Sigmoid colon (tissue), 7 donors: Measurements from ENCODE around the gene LRRD1. TPM values are rescaled to one million over a fixed set of nuclear protein-coding genes. Genes with fewer than 3 reads are reported as not detected.
"Not testable (repeated sequence)": the region's sequence is repeated elsewhere in the genome, so short reads cannot be mapped to it uniquely, and the experiment has no call there.

ENCODE experiments used
- DNase-seq: peaks from one replicate; pipeline ENCODE4 v3.0.0-alpha.2; 2019
- H3K27ac ChIP-seq, 4 donors: fragments of 200-600 bp; sonication (generic); one replicate each; pipeline ENCODE4 v1.5.1; 2016 to 2019; ENCODE audit warnings: mild to moderate bottlenecking in 1 of 4
- H3K27me3 ChIP-seq, 3 donors: fragments of 200-600 bp; sonication (generic); one replicate each; pipeline ENCODE4 v1.5.1; 2019; ENCODE audit warnings: mild to moderate bottlenecking in 1 of 3
- H3K36me3 ChIP-seq, 4 donors: fragments of 200-600 bp; sonication (generic); one replicate each; pipeline ENCODE4 v1.5.1; 2016 to 2019
- H3K4me1 ChIP-seq, 4 donors: fragments of 200-600 bp; sonication (generic); one replicate each; pipeline ENCODE4 v1.5.1; 2017 to 2019
- H3K4me3 ChIP-seq, 4 donors: fragments of 200-600 bp; sonication (generic); one replicate each; pipeline ENCODE4 v1.5.1; 2017 to 2019; ENCODE audit warnings: mild to moderate bottlenecking in 2 of 4, moderate library complexity in 1 of 4
- H3K9me3 ChIP-seq, 4 donors: fragments of 200-600 bp in 3 of 4; sonication (generic) in 3 of 4; one replicate each; pipeline versions ENCODE4 v1.5.1 to v1.6.1; 2013 to 2019
- EP300 ChIP-seq, 4 donors: sonication (generic); formaldehyde crosslinking; IDR thresholded peaks; one replicate each; pipeline ENCODE4 v1.6.1; 2017; ENCODE audit warnings: antibody characterized with exemption in 4 of 4
- POLR2A ChIP-seq, 2 donors: fragments of 450-650 bp; IDR thresholded peaks; one replicate each; pipeline ENCODE4 v1.6.1; 2016; ENCODE audit warnings: antibody characterized with exemption in 2 of 2, mild to moderate bottlenecking in 2 of 2, moderate library complexity in 2 of 2
- POLR2AphosphoS5 ChIP-seq, 4 donors: sonication (generic); formaldehyde crosslinking; IDR thresholded peaks; one replicate each; pipeline ENCODE4 v1.6.1; 2017; ENCODE audit warnings: antibody characterized with exemption in 4 of 4
- WGBS, 2 donors: extraction: QIAGEN DNeasy Blood & Tissue Kit; methylation state at CpG; one replicate each; pipeline ENCODE4 v1.1.7; 2013; 5-methylcytosine and 5-hydroxymethylcytosine counted together
- intact Hi-C: fragments of 100-400 bp; cut with DNase I; formaldehyde crosslinking; loops from one replicate; pipeline ENCODE4 v1.15.1; 2023
- polyA plus RNA-seq, 3 donors: library from polyadenylated mRNA; stranded (reverse); fragments of 200-250 nt; gene quantifications; one replicate each; pipeline ENCODE4 v1.2.3, GENCODE V29; 2013
- total RNA-seq, 4 donors: library from RNA; depleted of rRNA; stranded (reverse); fragments of >200 nt; gene quantifications; one replicate each; pipeline ENCODE4 v1.1.0, GENCODE V29; 2016
- TF ChIP-seq, protein P1 (sequence below), 4 experiments: fragments of 450-650 bp in 3 of 4; fragments of 200-600 bp in 1 of 4; IDR thresholded peaks; one replicate each; pipeline ENCODE4 v1.5.1; 2016 to 2019; ENCODE audit warnings: antibody characterized with exemption in 4 of 4, mild to moderate bottlenecking in 3 of 4, moderate library complexity in 2 of 4
- donor health status: healthy with polysubstance abuse.
- donor health status: Bipolar disorder and iron deficiency.
- donor health status: healthy.

LRRD1 gene
- total and polyA plus RNA-seq, 7 donors: under 0.01 to 0.83 (median 0.04) TPM; not detected in 4

GRCh38 chr7:92150450-92151017 is 28.4 kb downstream of the LRRD1 start:
- intact Hi-C loops: no loop called here
- Histone ChIP-seq H3K27ac (no peak overlapping the region), H3K9me3 (no peaks in the 10 kb centered on the region), H3K36me3 (no peaks in the 10 kb centered on the region), H3K4me3 (no peak overlapping the region), H3K4me1 (no peaks in the 10 kb centered on the region), H3K27me3 (no peaks in the 10 kb centered on the region)
- TF ChIP-seq POLR2A (IDR thresholded peaks at IDR 0.05) (no peak), POLR2AphosphoS5 (IDR thresholded peaks at IDR 0.05) (no peak), EP300 (IDR thresholded peaks at IDR 0.05) (no peak)
- TF ChIP-seq, protein P1, sequence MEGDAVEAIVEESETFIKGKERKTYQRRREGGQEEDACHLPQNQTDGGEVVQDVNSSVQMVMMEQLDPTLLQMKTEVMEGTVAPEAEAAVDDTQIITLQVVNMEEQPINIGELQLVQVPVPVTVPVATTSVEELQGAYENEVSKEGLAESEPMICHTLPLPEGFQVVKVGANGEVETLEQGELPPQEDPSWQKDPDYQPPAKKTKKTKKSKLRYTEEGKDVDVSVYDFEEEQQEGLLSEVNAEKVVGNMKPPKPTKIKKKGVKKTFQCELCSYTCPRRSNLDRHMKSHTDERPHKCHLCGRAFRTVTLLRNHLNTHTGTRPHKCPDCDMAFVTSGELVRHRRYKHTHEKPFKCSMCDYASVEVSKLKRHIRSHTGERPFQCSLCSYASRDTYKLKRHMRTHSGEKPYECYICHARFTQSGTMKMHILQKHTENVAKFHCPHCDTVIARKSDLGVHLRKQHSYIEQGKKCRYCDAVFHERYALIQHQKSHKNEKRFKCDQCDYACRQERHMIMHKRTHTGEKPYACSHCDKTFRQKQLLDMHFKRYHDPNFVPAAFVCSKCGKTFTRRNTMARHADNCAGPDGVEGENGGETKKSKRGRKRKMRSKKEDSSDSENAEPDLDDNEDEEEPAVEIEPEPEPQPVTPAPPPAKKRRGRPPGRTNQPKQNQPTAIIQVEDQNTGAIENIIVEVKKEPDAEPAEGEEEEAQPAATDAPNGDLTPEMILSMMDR (IDR thresholded peaks at IDR 0.05): no peak
- WGBS, 2 donors: 67 to 87% methylated on average over 1 of the region's 1 CpG
- DNase-seq: no peak

DNA sequence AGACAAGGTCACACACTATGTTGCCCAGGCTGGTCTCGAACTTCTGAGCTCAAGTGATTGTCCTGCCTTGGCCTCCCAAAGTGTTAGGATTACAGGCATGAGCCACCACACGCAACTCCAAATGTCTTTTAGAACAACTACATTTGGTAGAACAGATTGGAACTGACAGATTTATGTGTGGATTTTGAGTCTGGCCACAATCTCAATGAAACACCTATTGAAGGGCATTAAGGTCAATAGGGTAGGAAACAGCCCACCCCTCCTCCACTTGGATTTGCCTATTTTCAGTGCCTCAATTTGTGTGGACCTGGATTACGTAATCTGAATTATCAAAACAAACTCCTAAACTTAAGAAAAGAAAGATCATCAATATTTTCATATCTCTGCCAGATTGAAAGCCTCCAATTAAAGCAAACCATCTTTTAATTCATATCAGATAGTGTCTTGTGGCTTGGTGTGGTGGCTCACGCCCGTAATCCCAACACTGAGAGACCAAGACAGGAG is 29.2 kb downstream of the LRRD1 start:
- Histone ChIP-seq H3K36me3 (no peaks in the 10 kb centered on the region), H3K27me3 (no peaks in the 10 kb centered on the region), H3K9me3 (no peaks in the 10 kb centered on the region), H3K27ac (no peak overlapping the region), H3K4me3 (no peak overlapping the region), H3K4me1 (no peaks in the 10 kb centered on the region)
- TF ChIP-seq, protein P1 (IDR thresholded peaks at IDR 0.05): no peak
- 94 to 95% methylated on average over 5 of the region's 5 CpGs for WGBS, 2 donors
- DNase-seq: no peak
- intact Hi-C loops: no loop called here

DNA sequence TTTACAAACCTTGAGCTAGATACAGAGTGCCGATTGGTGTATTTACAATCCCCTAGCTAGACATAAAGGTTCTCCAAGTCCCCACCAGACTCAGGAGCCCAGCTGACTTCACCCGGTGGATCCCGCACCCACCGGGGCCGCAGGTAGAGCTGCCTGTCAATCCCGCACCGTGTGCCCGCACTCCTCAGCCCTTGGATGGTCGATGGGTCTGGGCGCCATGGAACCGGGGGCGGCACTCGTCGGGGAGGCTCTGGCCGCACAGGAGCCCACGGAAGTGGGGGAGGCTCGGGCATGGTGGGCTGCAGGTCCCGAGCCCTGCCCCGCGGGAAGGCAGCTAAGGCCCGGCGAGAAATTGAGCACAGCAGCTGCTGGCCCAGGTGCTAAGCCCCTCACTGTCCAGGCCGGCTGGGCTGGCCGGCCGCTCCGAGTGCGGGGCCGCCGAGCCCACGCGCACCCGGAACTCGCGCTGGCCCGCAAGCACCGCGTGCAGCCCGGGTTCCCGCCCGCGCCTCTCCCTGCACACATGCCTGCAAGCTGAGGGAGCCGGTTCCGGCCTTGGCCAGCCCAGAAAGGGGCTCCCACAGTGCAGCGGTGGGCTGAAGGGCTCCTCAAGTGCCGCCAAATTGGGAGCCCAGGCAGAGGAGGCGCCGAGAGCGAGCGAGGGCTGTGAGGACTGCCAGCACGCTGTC is 35.6 kb downstream of the LRRD1 start:
- intact Hi-C loops, DNase-seq, H3K9me3 ChIP-seq, H3K36me3 ChIP-seq, H3K4me3 ChIP-seq, H3K27me3 ChIP-seq, H3K27ac ChIP-seq, H3K4me1 ChIP-seq: not testable (repeated sequence)
- WGBS, 2 donors: 93% methylated on average over 50 of the region's 50 CpGs

DNA sequence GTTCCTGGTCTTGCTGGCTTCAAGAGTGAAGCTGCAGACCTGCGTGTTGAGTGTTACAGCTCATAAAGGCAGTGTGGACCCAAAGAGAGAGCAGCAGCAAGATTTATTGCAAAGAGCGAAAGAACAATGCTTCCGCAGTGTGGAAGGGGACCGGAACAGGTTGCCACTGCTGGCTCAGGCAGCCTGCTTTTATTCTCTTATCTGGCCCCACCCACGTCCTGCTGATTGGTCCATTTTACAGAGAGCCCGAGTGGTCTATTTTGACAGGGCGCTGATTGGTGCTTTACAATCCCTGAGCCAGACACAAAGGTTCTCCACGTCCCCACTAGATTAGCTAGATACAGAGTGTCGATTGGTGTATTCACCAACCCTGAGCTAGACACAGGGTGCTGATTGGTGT is 36.2 kb downstream of the LRRD1 start:
- H3K4me1 ChIP-seq, DNase-seq, H3K4me3 ChIP-seq, H3K36me3 ChIP-seq, H3K27me3 ChIP-seq, H3K9me3 ChIP-seq, H3K27ac ChIP-seq, intact Hi-C loops: not testable (repeated sequence)
- WGBS, 2 donors: 92 to 95% methylated on average over 9 of the region's 9 CpGs

GRCh38 chr7:92141161-92141560 is 37.8 kb downstream of the LRRD1 start:
- Histone ChIP-seq H3K4me3 (no peak overlapping the region), H3K27me3 (no peaks in the 10 kb centered on the region), H3K36me3 (no peaks in the 10 kb centered on the region), H3K4me1 (no peaks in the 10 kb centered on the region), H3K9me3 (no peaks in the 10 kb centered on the region), H3K27ac (no peak overlapping the region)
- intact Hi-C loops: no loop called here
- WGBS, 2 donors: 78 to 92% methylated on average over 7 of the region's 7 CpGs
- TF ChIP-seq, protein P1 (IDR thresholded peaks at IDR 0.05): no peak
- no peak for TF ChIP-seq EP300 (IDR thresholded peaks at IDR 0.05)
- no peak for TF ChIP-seq POLR2AphosphoS5 (IDR thresholded peaks at IDR 0.05)
- no peak for TF ChIP-seq POLR2A (IDR thresholded peaks at IDR 0.05)
- no peak for DNase-seq

GRCh38 chr7:92137557-92137956 is 41.4 kb downstream of the LRRD1 start:
- Histone ChIP-seq H3K36me3 (no peaks in the 10 kb centered on the region), H3K4me3 (no peak overlapping the region), H3K4me1 (peaks cover 0 to 16% (median 8%) of the 10 kb centered on the region in 4 donors), H3K9me3 (no peaks in the 10 kb centered on the region), H3K27me3 (no peaks in the 10 kb centered on the region), H3K27ac (no peak overlapping the region)
- TF ChIP-seq, protein P1 (IDR thresholded peaks at IDR 0.05): no peak
- TF ChIP-seq EP300 (IDR thresholded peaks at IDR 0.05): no peak
- TF ChIP-seq POLR2A (IDR thresholded peaks at IDR 0.05): no peak
- no peak for TF ChIP-seq POLR2AphosphoS5 (IDR thresholded peaks at IDR 0.05)
- intact Hi-C loops: loop anchor here (10.0 kb wide), 2 partner anchors 107 to 253 kb away; partner anchors contain the start of genes ANKIB1, KRIT1 and MTERF1
- no peak for DNase-seq
- WGBS, 2 donors: 19 to 39% methylated on average over 2 of the region's 2 CpGs
